K562 (cell line): ENCODE results near the gene TAS2R13. TPM values are rescaled to one million over a fixed set of nuclear protein-coding genes. Genes with fewer than 3 reads are reported as not detected.

Experiments
- ATAC-seq: fragments of 200-7000 bp; cut with Tn5 transposase; 3 replicates; pipeline ENCODE4 v1.9.1; 2020; ENCODE audit warnings: moderate library complexity
- BruUV-seq: library from RNA; stranded (reverse); fragments of 400-500 nt; replicated peaks from 2 replicates; lab custom pipeline; 2021; lab: Mats Ljungman, UMichigan
- CTCF ChIA-PET: fragments of 300-600 bp; formaldehyde crosslinking; extraction: SDS; loops from one replicate; lab custom pipeline; 2021; ENCODE audit warnings: low intra/inter-chr PET ratio; lab: Yijun Ruan, JAX
- POLR2A ChIA-PET: fragments of 300-600, 350-650 bp; sonication (Branson Sonifier 250); formaldehyde crosslinking; extraction: SDS; loops from one replicate; lab custom pipeline; 2021; ENCODE audit warnings: antibody characterized with exemption, inconsistent platforms; lab: Yijun Ruan, JAX
- DNase-seq, 4 experiments: peaks; one replicate each; pipeline versions ENCODE4 v3.0.0 to v3.0.0-alpha.2; 2011 to 2018; ENCODE audit warnings: low spot score in 3 of 4, mixed read lengths in 3 of 4; ENCODE audit errors: extremely low read depth in 1 of 4
- FAIRE-seq: peaks from 2 replicates; lab custom pipeline; 2011; peaks lifted over from hg19 to GRCh38; lab: Jason Lieb, UNC
- H2AFZ ChIP-seq: 2 replicates; pipeline ENCODE4 v1.6.0; 2011; ENCODE audit warnings: low read depth, low read length, control low read depth, inconsistent platforms
- H3K27ac ChIP-seq: fragments of 200-600 bp; 3 replicates; pipeline ENCODE4 v1.8.0; 2011; ENCODE audit warnings: low read depth, mild to moderate bottlenecking, control low read depth, inconsistent platforms, low read length, moderate library complexity, mixed read lengths; ENCODE audit errors: extremely low read depth
- H3K27me3 ChIP-seq, 2 experiments: fragments of 300-600 bp in 1 of 2; 2 replicates in 1 of 2; 3 replicates in 1 of 2; pipeline versions ENCODE4 v1.6.0 to v1.8.0; 2011; ENCODE audit warnings: inconsistent platforms in 2 of 2, low read length in 2 of 2, mild to moderate bottlenecking in 1 of 2, mixed read lengths in 1 of 2, moderate library complexity in 1 of 2; ENCODE audit not compliant: control insufficient read depth in 2 of 2, insufficient read depth in 2 of 2
- H3K36me3 ChIP-seq: fragments of 300-600 bp; 3 replicates; pipeline ENCODE4 v1.8.0; 2011; ENCODE audit warnings: mild to moderate bottlenecking, low read length, inconsistent platforms; ENCODE audit not compliant: control insufficient read depth, insufficient read depth
- H3K4me1 ChIP-seq, 2 experiments: fragments of 200-600 bp in 1 of 2; replicated peaks in 1 of 2; 2 replicates in 1 of 2; 3 replicates in 1 of 2; pipeline versions ENCODE4 v1.5.1 to v1.8.0; 2011; ENCODE audit warnings: inconsistent platforms in 2 of 2, low read length in 2 of 2, mild to moderate bottlenecking in 1 of 2, mixed read lengths in 1 of 2, moderate library complexity in 1 of 2; ENCODE audit not compliant: control insufficient read depth in 2 of 2, insufficient read depth in 2 of 2
- H3K4me2 ChIP-seq: 2 replicates; pipeline ENCODE4 v1.6.1; 2011; ENCODE audit warnings: low read length, control low read depth, inconsistent platforms, mixed read lengths; ENCODE audit not compliant: insufficient read depth
- H3K4me3 ChIP-seq: fragments of 200-600 bp; sonication (generic), shearing (Covaris generic); 2 replicates; pipeline ENCODE4 v1.5.1; 2016; ENCODE audit warnings: control low read depth, inconsistent platforms
- H3K79me2 ChIP-seq: fragments of 200-600 bp; 3 replicates; pipeline ENCODE4 v1.8.0; 2011; ENCODE audit warnings: low read length, inconsistent platforms; ENCODE audit not compliant: control insufficient read depth, insufficient read depth
- H3K9ac ChIP-seq, 2 experiments: 2 replicates each; pipeline versions ENCODE4 v1.6.0 to v1.6.1; 2011; ENCODE audit warnings: low read depth in 2 of 2, low read length in 2 of 2, control low read depth in 1 of 2, inconsistent platforms in 1 of 2, mild to moderate bottlenecking in 1 of 2, mixed read lengths in 1 of 2; ENCODE audit not compliant: insufficient read depth in 1 of 2
- H3K9me1 ChIP-seq: one replicate; pipeline ENCODE4 v1.6.0; 2011; ENCODE audit warnings: inconsistent platforms, mild to moderate bottlenecking, low read length, moderate library complexity; ENCODE audit not compliant: control insufficient read depth, insufficient read depth
- H3K9me3 ChIP-seq: replicated peaks from 2 replicates; pipeline ENCODE4 v1.5.1; 2011; ENCODE audit warnings: low read depth, low read length, inconsistent platforms; ENCODE audit not compliant: control insufficient read depth, insufficient read depth
- H4K20me1 ChIP-seq: replicated peaks from 2 replicates; pipeline ENCODE4 v1.6.1; 2011; ENCODE audit warnings: low read length, inconsistent platforms, mixed read lengths; ENCODE audit not compliant: control insufficient read depth, insufficient read depth
- AFF1 ChIP-seq, 2 experiments: fragments of 450-650 bp; IDR thresholded peaks; 2 replicates each; pipeline ENCODE4 v1.6.1; 2018; ENCODE audit warnings: mild to moderate bottlenecking in 2 of 2, low read depth in 1 of 2; ENCODE audit not compliant: partially characterized antibody in 2 of 2
- MEF2A ChIP-seq: IDR thresholded peaks from 2 replicates; pipeline ENCODE4 v1.6.1; 2011; ENCODE audit warnings: low read depth, mild to moderate bottlenecking, low read length, moderate library complexity; ENCODE audit not compliant: control insufficient read depth
- ZNF551 ChIP-seq: fragments of 250-450 bp; sonication (Bioruptor Pico); IDR thresholded peaks from 2 replicates; pipeline ENCODE4 v1.5.0; 2021; ENCODE audit warnings: mild to moderate bottlenecking, moderate library complexity
- ZNF785 ChIP-seq: fragments of 250-450 bp; sonication (Bioruptor Pico); IDR thresholded peaks from 2 replicates; pipeline ENCODE4 v1.4.0; 2020; ENCODE audit warnings: mild to moderate bottlenecking
- WGBS: fragments of 100-300 bp; shearing (Covaris generic); methylation state at CpG from one replicate; pipeline ENCODE4 v1.1.6; 2016; ENCODE audit warnings: low coverage, mixed read lengths; ENCODE audit not compliant: insufficient coverage; ENCODE audit errors: missing lambda C conversion rate; 5-methylcytosine and 5-hydroxymethylcytosine counted together
- in situ Hi-C: fragments of 300-500 bp; cut with MboI; formaldehyde crosslinking; loops from 4 replicates; pipeline ENCODE4 v1.15.0; 2018; ENCODE audit warnings: inconsistent platforms, mixed read lengths
- intact Hi-C: fragments of 100-400 bp; cut with micrococcal nuclease; formaldehyde crosslinking; loops from 2 replicates; pipeline ENCODE4 v1.14.2; 2022
- polyA plus RNA-seq, 8 experiments: library from polyadenylated mRNA; depleted of rRNA in 4 of 8; stranded (reverse) in 5 of 8; unstranded in 3 of 8; fragments of >200 nt; fragmentation: Nextera tagmentation in 2 of 8; fragmentation: Illumina TruSeq in 1 of 8; extraction: Ambion mirVana in 2 of 8; extraction: Trizol in 1 of 8; gene quantifications; 2 replicates each; pipeline versions ENCODE4 v1.2.1 to v1.2.3, GENCODE V29; 2011 to 2014; ENCODE audit warnings: inconsistent platforms in 1 of 8, missing spikeins in 1 of 8
- total RNA-seq, 7 experiments: library from RNA; depleted of rRNA in 6 of 7; stranded (reverse); fragments of >200 nt in 6 of 7; fragmentation: Illumina TruSeq in 2 of 7; extraction: Trizol in 2 of 7; gene quantifications; 2 replicates each; pipeline versions ENCODE4 v1.2.1 to v1.2.3, GENCODE V29; 2011 to 2021; ENCODE audit warnings: low replicate concordance in 1 of 7

TAS2R13 gene
- total and polyA plus RNA-seq, 9 of the 15 experiments (the other 6 are each of a cell fraction or from before 2014, with no cell fraction given) = 0.07 to 1.4 (median 0.52) TPM; not detected in 3

GRCh38 chr12:10910380-10910779, 1.0 kb upstream of the TAS2R13 start:
- no peak overlapping the region for H3K4me2 ChIP-seq
- intact Hi-C loops = no loop called here
- H3K27ac ChIP-seq = no peak overlapping the region
- H3K9ac ChIP-seq = no peak overlapping the region
- H3K36me3 ChIP-seq = no peaks in the 10 kb centered on the region
- no peak overlapping the region for H3K4me3 ChIP-seq
- POLR2A ChIA-PET = no interaction called here
- peak; percentile 69 for ATAC-seq
- CTCF ChIA-PET = no interaction called here
- no TSS peak for BruUV-seq
- H2AFZ ChIP-seq = no peak overlapping the region
- DNase-seq = peak in 2 of 4 experiments; percentile 7 to 52
- H3K27me3 ChIP-seq = no peaks in the 10 kb centered on the region
- in situ Hi-C loops = no loop called here
- TF ChIP-seq MEF2A (peak; percentile 88), ZNF785 (CRISPR knock-in tag) (no peak)
- TF ChIP-seq, all 486 proteins: peak for 1
- no peaks in the 10 kb centered on the region for H4K20me1 ChIP-seq
- H3K9me1 ChIP-seq = no peaks in the 10 kb centered on the region
- H3K79me2 ChIP-seq = no peaks in the 10 kb centered on the region
- no peaks in the 10 kb centered on the region for H3K9me3 ChIP-seq
- FAIRE-seq = no peak
- peaks cover 0 to 3% of the 10 kb centered on the region in 2 experiments; a peak in 2 of 5 replicates for H3K4me1 ChIP-seq
- 52% methylated on average over 8 of the region's 8 CpGs for WGBS

GRCh38 chr12:10904686-10905085, 4.7 kb downstream of the TAS2R13 start:
- Histone ChIP-seq H3K79me2 (no peaks in the 10 kb centered on the region), H3K27me3 (no peaks in the 10 kb centered on the region), H2AFZ (no peak overlapping the region), H3K9me3 (no peaks in the 10 kb centered on the region), H3K27ac (no peak overlapping the region), H3K4me3 (no peak overlapping the region), H3K9me1 (no peaks in the 10 kb centered on the region), H3K36me3 (no peaks in the 10 kb centered on the region), H3K9ac (no peak overlapping the region), H4K20me1 (no peaks in the 10 kb centered on the region), H3K4me1 (no peaks in the 10 kb centered on the region; a peak in 2 of 5 replicates), H3K4me2 (no peak overlapping the region)
- TF ChIP-seq ZNF551 (CRISPR knock-in tag) (no peak), AFF1 (IDR thresholded peaks at IDR 0.05; ENCODE audit: low read depth in 1 of 2, partially characterized antibody in 2 of 2) (peak in 1 of 2 experiments; percentile 95)
- BruUV-seq = no TSS peak
- ChIA-PET POLR2A (no interaction called here), CTCF (no interaction called here)
- in situ Hi-C loops (no loop called here), intact Hi-C loops (no loop called here)
- no peak for ATAC-seq
- no peak for FAIRE-seq
- no peak for DNase-seq
- WGBS = 62% methylated on average over 4 of the region's 4 CpGs
